GM06990 (cell line): Measurements from ENCODE around the gene CCDC201.

Experiments used
- DNase-seq: peaks from one replicate; pipeline ENCODE4 v3.0.0-alpha.2; 2011; ENCODE audit not compliant: insufficient read length; ENCODE audit errors: extremely low read depth
- H3K27me3 ChIP-seq: replicated peaks from 2 replicates; pipeline ENCODE4 v1.6.0; 2011; ENCODE audit warnings: low read length; ENCODE audit not compliant: control insufficient read depth, insufficient read depth
- H3K36me3 ChIP-seq: 2 replicates; pipeline ENCODE4 v1.5.1; 2011; ENCODE audit warnings: low read length; ENCODE audit not compliant: control insufficient read depth, insufficient read depth
- H3K4me3 ChIP-seq: replicated peaks from 2 replicates; pipeline ENCODE4 v1.5.1; 2011; ENCODE audit warnings: low read depth, mild to moderate bottlenecking, control low read depth, low read length
- TF ChIP-seq, protein P1 (sequence below): IDR thresholded peaks from 2 replicates; pipeline ENCODE4 v1.5.1; 2011; ENCODE audit warnings: low read length, control low read depth, mild to moderate bottlenecking, inconsistent platforms; ENCODE audit not compliant: insufficient read depth, poor library complexity, severe bottlenecking

Gene CCDC201

DNA sequence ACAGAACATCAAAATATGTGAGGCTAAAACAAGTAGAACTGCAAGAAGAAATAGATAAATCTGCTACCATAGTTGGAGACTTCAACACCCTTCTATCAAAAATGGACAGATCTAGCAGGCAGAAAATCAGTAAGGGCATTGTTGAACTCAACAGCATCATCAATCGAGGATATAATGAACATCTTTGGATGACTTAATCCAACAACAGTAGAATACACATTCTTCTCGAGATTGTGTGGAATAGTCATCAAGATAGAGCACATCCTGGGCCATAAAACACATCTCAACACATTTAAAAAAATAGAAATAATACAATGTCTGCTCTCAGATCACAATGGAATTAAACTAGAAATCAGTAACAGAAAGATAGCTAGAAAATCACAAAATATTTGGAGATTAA is 25.3 kb upstream of the CCDC201 start:
- Histone ChIP-seq H3K4me3 (no peak overlapping the region), H3K36me3 (no peaks in the 10 kb centered on the region), H3K27me3 (peaks cover 1% of the 10 kb centered on the region; the same call in 1 of the 2 replicates)
- DNase-seq = no peak
- TF ChIP-seq, protein P1, sequence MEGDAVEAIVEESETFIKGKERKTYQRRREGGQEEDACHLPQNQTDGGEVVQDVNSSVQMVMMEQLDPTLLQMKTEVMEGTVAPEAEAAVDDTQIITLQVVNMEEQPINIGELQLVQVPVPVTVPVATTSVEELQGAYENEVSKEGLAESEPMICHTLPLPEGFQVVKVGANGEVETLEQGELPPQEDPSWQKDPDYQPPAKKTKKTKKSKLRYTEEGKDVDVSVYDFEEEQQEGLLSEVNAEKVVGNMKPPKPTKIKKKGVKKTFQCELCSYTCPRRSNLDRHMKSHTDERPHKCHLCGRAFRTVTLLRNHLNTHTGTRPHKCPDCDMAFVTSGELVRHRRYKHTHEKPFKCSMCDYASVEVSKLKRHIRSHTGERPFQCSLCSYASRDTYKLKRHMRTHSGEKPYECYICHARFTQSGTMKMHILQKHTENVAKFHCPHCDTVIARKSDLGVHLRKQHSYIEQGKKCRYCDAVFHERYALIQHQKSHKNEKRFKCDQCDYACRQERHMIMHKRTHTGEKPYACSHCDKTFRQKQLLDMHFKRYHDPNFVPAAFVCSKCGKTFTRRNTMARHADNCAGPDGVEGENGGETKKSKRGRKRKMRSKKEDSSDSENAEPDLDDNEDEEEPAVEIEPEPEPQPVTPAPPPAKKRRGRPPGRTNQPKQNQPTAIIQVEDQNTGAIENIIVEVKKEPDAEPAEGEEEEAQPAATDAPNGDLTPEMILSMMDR = no peak

DNA sequence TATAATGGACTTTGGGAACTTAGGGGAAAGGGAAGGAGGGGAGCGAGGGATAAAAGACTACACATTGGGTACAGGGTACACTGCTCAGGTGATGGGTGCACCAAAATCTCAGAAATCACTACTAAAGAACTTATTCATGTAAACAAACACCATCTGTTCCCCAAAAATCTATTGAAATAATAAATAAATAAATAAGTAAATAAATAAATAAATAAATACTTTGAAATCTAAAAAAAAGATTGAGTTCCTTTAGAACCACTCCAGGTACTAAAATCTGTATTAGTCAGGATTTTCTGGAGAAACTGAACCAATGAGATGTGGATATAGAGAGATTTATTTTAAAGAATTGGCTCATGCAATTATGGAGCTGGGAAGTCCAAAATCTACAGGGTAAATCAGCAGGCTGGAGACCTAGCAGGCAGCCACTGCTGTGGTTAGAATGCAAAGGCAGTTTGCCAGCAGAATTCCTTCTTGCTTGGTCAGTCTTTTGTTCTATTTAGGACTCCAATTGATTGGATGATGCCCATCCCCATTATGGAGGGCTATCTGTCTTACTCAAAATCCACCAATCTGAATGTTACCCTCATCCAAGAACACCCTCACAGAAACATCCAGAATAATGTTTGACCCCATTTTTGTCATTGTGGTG is 24.3 kb upstream of the CCDC201 start:
- Histone ChIP-seq H3K36me3 (no peaks in the 10 kb centered on the region), H3K4me3 (no peak overlapping the region), H3K27me3 (peaks cover 3% of the 10 kb centered on the region; the same call in 1 of the 2 replicates)
- TF ChIP-seq, protein P1 = no peak
- no peak for DNase-seq

DNA sequence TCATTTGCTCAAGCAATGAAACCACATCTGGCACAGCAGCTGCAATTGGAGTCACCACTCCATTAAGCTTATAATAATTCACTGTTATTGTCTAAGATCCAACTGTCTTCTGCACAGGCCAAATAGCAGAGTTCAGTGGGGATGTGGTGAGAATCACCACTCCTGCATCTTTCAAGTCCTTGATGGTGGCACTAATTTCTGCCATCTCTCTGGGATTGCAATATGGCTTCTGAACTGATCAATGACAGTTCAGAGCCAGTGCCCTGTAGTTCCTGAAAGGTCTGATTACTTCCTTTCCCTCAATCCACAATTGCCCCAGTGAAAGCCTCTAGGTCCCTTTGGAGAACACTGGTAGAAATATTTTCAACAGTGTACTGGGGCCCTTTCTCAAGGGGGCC is 21.8 kb upstream of the CCDC201 start:
- no peak overlapping the region for H3K4me3 ChIP-seq

DNA sequence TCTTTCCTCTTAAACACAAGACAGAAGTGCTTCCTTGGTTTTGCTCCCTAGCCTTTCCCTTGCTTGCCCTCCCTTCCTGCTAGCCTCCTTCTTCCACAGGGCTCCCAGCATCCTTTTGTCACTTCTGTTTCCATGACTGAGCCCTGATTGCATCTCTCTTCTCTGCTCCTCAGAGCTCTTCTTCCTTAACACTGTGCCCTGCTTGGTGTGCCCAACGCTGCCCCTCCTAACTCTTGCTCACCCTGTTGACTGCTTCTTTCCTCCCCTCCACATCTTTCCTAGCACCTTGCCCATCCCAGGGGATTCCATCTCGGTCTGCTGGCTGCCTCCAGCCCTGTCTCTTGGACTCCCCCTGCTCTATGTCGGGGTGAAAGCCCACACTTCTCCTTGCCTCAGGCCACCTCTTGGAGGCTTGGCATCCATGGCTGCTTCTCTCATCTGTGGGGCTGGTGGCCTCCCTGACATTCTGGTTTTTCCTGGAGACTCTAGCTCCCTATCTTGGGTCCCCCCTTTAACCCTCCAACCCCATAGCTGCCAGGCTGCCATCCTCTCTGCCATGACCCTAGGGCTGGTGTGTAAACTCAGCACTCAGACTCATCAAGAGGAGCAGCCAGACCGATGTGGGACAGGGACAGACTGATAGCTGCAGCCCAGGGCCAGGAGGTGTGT is 21.2 kb upstream of the CCDC201 start:
- H3K27me3 ChIP-seq = peaks cover 5% of the 10 kb centered on the region; the same call in 1 of the 2 replicates
- TF ChIP-seq, protein P1 = no peak
- DNase-seq = no peak
- no peaks in the 10 kb centered on the region for H3K36me3 ChIP-seq
- H3K4me3 ChIP-seq = no peak overlapping the region

More for the DNA sequence above, 21.8 kb upstream of the CCDC201 start:
- peaks cover 3% of the 10 kb centered on the region; the same call in 1 of the 2 replicates for H3K27me3 ChIP-seq
- no peaks in the 10 kb centered on the region for H3K36me3 ChIP-seq
- TF ChIP-seq, protein P1 = no peak
- DNase-seq = no peak

DNA sequence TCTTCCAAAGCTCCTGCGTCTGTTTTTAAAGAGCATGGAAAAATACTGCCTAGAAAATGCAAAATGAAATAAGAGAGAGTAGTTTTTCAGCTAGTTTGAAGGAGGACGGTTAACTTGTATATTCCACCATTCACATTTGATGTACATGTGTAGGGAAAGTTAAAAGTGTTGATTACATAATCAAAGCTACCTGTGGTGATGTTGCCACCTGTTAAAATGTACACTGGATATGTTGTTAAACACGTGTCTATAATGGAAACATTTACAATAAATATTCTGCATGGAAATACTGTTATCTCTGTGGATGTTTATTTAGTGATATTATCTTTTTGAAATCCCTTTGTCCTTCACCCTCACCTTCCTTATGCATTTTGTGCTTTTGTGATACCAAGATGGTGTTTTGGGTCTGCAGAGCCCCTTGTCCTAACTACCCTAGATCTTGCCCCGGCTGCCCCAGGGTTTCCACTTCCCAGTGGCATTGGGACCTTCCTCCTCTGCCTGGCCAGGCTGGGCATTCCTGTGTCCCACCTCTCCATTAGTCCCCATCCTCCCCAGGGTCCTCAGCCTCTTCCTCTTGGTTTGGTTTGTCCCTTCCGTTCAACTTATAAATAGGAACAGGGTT is 20.6 kb upstream of the CCDC201 start:
- TF ChIP-seq, protein P1 = no peak
- no peaks in the 10 kb centered on the region for H3K36me3 ChIP-seq
- DNase-seq = no peak
- H3K4me3 ChIP-seq = no peak overlapping the region
- H3K27me3 ChIP-seq = peaks cover 6% of the 10 kb centered on the region; the same call in 1 of the 2 replicates
